HG03558 (cell line): ENCODE data around the gene ATG7.
"Not testable (repeated sequence)": the region's sequence is repeated elsewhere in the genome, so short reads cannot be mapped to it uniquely, and the experiment has no call there.

Experiments used
- ATAC-seq: cut with Tn5 transposase; IDR thresholded peaks from one replicate; pipeline ENCODE4 v1.9.1; 2021; ENCODE audit warnings: moderate number of reproducible peaks; ENCODE audit not compliant: unreplicated experiment; ENCODE audit errors: extremely low read depth

Gene ATG7

DNA sequence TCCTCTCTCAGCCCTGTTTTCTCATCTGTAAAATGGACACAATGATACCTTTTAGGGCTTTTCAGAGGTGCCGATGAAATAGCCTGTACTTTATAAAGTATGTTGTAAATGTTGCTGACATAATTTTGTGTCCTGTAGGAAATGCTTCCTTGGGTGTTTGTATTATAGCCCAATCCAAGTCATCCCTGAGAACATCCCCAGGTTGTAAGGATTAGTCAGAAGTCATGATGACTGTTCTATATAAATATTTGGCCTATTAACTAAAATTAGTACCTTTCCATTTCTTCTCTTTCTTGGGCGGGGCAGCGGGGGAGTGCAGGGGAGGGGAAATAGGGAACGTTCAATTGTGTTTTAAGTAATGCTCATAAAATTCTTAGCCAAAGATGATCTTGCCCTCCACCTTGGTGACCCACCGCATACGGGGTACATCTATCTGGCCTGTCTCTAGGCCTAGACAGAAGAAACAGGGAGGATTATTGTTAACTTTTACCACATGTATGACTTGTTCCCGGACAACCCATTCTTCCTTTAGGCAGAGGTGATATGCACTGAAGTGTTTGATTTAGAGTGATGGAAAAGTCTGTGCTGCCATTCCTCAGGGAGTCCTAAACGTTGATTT is 250.9 kb downstream of the ATG7 start:
- ATAC-seq: no peak

- no peak for ATAC-seq
Measured at GRCh38 chr3:11523572-11524101, 251.4 kb downstream of the ATG7 start.

GRCh38 chr3:11526121-11526520 is 253.9 kb downstream of the ATG7 start:
- ATAC-seq: not testable (repeated sequence)

DNA sequence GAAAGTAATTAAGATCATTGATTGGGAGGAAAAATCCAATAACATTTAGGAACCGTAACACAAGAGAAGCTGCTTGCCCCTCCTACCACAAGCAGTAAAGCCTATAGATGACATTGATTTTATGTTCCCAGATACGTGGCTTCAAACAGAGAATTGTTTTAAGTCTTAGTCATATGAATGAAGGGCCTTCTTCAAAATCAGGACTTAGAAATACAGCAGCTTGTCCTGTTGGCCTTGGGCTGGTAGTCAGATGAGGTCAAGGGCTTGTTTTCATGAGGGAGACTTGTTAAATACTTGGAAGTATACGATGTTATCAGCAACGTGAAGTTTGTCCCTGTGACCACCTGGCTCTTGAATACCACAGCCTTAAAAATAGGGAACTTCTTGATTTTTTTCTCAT is 257.1 kb downstream of the ATG7 start:
- no peak for ATAC-seq

DNA sequence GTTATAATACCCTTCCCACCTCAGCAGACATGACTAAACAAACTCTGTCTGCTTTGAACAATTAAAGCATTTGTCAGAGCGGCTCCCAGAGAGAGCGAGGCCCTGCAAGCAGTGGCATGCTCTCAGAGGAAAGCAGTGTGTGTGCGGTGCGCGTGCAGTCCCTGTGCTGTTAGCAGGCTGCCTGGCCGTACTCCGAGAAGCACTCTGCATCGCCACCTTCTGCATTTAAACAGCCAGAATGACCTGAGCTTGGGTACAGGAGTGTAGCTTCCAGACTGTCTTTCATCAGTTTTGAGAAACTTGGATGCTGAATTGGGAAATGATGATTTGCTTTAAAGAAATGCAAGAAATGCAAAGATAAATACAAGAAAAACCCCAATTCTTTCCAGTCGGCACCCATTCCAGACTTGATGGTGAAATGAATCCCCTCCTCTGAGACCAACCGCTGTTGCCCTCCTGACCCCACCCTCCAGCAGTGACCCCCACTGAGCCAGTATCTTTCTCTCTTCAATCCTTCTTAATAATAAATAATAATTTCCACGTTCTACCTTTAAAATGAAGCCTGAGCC is 258.0 kb downstream of the ATG7 start:
- ATAC-seq: no peak

DNA sequence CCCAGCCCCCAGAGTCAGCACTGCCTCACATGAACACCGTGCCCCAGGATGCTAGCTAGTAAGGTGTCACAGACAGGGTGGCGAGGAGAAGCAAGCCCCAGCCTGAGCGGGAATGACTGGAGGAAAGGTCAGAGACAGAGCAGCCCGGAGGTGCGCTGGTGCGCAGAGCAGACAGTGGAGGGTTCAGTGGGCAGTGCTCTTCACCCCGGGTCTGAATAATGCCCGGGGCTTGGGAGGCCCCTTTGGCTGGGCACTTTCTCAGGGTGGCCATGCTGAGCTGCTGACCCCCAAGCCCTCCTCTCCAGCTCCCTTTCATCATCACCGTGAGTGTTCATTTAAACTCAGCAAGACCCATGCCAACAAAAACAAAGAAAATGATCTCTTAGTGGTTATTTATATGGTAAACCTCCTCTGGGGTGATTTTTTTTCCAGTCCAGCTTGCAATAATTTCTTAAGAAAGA is 260.8 kb downstream of the ATG7 start:
- no peak for ATAC-seq

DNA sequence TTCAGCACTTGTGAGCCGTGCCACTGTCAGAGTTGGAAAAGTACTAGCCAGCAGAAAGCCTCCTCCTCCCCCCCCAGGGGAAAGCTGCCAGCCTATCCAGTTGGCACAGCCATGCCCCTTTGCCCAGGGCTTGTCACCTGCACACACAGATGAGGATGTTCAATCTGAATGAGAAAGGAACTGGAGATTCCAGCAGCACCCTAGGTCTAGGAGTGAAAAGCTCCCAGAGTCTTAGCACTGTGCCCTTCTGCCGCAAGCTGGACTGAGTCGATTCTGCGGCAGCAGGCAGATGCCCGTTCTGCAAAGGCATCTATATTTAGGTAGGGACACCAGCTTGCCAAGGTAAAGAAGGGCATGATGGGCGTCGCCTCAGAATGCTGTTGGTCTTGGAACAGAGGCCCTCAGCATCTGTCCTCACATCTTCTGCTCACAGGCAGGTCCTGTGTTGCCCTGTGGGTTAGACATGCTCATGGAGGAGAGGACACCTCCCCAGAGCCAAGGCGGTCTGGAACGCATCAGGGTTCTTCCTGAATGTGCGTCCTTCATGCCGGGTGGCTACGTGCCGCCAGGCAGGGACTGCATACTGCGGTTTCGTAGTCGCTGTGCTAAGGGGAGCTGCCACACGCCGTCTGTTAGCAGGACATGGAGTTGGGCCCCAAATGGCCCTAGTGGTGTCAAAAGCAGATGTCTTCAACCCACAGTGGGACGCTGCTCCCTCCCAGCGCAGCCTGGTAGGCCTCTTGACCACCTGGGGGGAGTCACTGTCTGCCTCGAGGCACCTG is 262.0 kb downstream of the ATG7 start:
- no peak for ATAC-seq

GRCh38 chr3:11534793-11535101 is 262.6 kb downstream of the ATG7 start:
- no peak for ATAC-seq

DNA sequence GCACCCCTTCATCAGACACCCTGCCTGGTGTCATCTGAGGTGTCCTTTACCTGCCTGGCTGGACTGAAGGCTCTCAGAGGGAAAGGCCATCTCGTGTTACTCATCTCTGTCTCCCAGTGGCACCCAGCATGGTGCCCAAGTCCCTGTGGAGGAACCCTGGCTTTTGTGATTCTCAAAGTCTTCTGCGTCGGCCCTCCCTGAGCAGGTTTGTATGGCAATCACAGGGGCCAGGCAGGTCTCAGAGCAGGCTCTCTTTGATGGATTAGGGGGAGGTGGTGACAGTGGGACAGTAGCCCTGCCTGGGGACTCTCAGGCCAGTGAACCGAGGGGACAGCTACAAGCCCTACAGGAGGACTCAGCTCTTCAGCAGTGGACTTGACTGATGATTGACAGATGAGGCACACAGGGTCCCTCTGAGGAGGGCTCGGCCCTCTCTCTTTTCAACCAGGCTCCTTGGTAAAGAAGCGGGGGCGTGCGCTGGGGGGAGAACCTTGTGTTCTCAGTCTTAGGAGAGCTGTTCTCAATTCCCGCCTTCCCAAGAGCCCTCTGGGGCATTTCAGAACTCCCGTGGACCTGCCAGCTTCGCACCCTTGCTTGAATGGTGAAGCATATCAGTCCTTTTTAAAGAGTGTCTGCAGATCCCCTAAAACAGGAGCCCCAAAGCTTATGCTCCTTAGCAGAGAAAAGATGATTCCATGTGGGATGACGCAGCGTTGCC is 263.2 kb downstream of the ATG7 start:
- no peak for ATAC-seq

DNA sequence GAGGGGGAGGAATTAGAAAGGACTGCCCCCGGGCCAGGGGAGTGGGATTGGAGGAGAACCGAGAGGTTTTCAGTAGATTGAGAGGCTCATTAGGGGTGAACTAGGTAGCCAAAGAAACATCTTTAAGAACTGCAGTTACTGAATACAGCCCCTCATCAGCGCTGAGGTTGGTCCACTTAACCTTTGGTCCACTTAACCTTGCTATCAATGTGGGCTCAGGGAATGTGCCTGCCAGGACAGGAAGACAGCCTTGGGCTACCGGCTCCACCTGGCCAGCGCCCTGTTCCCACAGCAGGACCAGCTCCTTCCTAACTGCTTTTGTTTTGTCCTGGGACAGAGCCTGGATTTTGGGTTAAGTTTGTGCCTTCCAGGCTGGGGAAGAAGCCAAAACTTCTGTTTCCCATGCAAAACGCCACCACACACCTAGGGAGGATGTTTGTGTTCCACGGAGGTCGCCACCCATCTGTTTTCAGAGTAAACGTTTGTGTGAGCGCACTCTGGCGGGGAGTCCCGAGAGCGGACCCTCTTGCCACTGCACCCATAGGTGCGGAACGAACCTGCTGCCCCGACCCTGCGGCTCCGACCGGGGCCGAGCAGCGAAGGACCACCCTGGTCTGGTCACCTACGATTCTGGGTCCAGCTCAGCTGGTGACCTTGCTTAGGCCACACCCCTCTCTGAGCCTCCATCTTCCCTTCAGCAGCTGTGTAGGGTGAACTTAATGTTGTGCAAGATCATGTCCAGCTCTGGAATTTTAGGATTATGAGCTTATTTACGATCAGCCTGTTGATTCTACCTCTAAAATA is 264.1 kb downstream of the ATG7 start:
- no peak for ATAC-seq

- ATAC-seq: no peak
Measured at GRCh38 chr3:11536936-11537612, 264.9 kb downstream of the ATG7 start.

- ATAC-seq: no peak
Measured at GRCh38 chr3:11538581-11538980, 266.4 kb downstream of the ATG7 start.

DNA sequence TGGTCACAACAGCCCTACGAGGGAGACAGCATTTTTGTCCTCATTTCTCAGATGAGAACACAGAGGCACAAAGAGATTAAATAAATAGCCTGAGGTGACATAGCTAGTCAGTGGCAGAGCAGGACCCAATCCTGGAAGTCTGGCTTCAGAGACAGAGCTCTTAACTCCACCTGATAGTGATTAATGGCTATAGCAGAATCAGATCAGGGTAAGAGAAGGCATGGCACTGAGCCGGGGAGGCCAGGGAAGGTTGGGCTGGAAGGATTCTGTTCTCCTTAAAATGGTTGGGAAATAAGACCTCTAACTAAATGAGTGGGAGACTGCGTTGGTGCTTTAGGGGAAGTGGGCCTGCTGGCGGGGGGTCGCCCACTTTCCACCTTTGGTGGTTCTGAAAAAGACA is 267.0 kb downstream of the ATG7 start:
- no peak for ATAC-seq

DNA sequence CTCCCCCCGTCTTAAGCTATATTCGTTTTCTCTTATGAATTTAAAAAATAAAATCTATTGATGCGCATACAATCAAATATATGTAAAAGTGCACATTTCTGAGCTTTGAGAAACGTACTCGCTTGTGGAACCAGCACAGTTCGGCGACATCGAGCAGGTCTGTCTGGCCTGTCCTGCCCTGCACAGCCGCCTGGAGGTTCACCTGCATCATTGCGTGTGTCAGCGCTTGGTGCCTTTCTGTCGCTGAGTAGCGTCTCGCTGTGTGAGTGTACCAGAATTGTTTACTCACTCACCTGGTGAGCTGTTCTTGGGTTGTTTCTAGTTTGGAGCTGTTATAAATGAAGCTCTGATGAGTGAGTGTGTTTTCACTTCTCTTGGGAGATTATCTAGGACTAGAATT is 267.5 kb downstream of the ATG7 start:
- ATAC-seq: no peak

DNA sequence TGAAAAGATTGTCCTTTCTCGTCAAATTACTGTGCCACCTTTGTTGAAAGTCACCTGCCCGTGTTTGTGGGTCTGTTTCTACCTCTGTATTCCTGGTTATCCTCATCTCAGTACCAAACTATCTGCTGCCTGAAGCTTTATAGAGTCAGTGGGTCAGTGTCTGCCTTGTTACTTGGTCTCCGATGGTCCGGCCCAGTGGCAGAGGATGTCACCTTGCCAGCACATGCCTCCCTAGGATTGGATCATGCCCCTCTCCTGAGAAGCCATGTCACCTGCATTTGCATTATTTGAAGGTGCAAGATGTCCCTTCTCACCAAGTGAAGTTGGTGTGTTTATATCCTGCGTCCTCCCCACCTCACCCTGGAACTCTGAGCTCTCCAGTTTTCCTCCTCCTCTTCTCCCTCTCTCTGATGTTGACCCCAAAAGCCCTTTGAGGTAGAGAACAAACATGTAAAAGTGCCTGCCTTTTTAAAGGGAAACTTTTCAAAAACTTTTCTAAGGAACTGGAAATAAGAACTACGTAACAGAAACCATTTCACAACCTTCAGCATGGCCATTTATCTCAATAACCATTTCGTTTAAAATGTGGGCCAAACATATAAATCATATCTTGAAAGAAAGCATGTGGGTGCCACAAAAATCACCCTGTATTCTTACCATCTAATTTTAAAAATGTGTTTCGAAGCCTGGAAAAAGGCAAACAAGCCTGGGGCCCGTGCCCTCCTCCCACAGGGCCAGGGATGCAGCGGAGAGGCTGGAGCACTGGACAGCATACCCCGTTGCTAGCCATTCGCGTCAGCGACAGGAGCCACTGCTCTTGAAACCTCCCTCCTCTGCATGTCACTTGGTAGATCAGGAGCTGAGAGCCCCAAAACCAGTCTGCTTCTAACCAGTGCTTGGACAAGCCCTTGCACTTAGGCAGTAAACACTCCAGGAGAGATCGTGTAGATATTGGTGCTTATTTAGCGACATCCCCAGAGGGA is 269.4 kb downstream of the ATG7 start:
- no peak for ATAC-seq

DNA sequence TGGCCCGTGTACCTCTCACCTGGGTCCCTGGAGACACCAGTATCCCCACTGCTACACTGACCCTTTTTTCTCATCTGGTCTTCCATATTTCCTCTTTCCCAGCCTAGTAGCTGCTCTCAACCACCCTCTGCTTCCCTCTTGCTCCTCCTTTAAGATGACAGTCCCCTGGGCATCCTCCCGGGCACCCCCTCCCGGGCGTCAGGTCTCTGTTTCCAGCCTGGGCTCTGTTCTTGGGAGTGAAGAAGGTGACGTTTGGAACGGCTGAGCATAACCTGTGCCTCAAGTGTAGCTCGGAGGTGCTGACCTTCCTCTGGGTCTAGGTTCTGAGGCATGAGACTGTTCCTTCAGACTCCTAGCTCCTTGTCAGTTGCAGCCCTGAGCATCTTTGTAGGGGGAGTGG is 270.4 kb downstream of the ATG7 start:
- no peak for ATAC-seq

DNA sequence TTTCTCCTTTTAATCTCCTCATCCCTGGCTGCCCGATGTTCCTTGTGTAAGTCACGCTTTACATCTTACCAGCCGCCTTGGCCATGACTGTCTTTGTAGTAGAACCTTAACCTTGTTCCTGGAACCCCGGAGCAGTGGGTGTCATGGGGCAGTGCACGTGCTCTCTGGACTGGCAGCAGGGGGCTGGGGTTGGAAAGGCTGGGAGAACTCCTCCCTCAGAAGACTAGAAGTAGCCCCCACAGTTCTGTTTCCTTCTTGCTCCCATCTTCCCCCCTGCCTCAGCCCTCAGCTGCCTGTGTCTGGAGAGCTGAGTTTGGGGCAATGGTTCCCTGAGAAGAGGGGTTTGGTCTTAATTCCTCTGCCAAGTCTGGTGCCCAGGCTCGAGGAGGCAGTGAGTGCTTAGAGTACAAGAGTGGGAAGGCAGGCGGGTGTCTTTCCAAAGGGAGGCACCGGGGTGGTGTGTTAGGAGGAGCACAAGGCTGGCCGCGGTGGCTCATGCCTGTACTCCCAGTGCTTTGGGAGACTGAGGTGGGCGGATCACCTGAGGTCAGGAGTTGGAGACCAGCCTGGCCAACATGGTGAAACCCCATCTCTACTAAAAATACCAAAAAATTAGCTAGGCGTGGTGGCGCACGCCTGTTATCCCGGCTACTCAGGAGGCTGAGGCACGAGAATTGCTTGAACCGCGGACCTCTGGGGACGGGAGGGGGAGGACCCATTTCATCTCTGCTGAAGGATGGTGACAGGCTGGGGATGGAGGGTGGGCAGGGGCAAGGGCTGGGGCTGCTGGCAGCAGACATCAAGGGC is 271.1 kb downstream of the ATG7 start:
- ATAC-seq: no peak

DNA sequence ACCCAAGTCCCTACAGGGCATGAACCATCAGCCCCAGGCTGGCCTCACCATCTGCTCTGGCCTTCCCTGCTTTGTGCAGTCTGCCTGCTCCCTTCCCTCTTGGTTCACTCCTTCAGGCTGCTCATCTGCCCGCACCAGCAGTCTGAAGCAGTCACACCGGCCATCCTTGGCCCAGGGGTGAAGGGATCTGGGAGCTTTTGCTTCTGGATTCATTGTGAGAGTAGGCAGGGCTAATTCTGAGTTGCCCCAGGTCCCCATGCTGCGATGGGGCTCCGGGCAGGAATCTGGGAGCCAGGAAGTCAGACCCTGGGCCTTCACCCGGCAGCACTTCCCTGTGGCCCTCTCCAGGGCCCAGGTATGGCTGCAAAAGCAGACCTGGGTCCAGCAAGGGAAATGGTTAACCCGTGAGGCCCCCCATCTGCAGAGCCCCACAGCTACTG is 271.8 kb downstream of the ATG7 start:
- no peak for ATAC-seq
